ENCODE data around the gene POLR1A. TPM values are rescaled to one million over a fixed set of nuclear protein-coding genes. Genes with fewer than 3 reads are reported as not detected.

The POLR1A gene
- total RNA-seq, 1 experiment from 2014 or later = 62.6 TPM

DNA sequence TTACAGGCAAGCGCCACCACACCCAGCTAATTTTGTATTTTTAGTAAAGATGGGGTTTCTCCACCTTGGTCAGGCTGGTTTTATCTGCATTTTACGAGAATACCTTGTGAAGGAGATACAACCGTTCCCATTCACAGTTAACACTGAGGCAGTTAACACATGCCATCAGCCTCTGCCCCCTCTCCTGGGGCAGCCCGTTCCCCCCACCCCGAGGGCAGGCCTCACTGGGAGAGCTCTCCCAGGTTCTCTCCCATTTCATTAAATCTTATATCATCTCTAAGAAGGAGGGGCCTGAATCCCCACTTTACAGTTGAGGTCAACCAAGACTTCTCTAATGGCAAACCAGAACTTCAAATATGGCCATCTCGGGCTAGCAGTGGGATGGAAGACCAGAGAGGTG is 121.9 kb downstream of the POLR1A start:
- intact Hi-C loops (cut with micrococcal nuclease; ENCODE audit: unreplicated experiment) = no loop called here
- no TSS peak for BruUV-seq (replicated peaks)
- Histone ChIP-seq H3K27me3 (ENCODE audit: control insufficient read depth, insufficient read depth, low read length) (peaks cover 4% of the 10 kb centered on the region), H3K36me3 (ENCODE audit: control insufficient read depth, insufficient read depth, low read length) (no peaks in the 10 kb centered on the region), H3K4me3 (ENCODE audit: low read depth in 2 of 2, low read length in 2 of 2) (no peak overlapping the region), H3K27ac (ENCODE audit: low read length) (no peak overlapping the region), H3K9me3 (ENCODE audit: control insufficient read depth, insufficient read depth, low read depth, low read length) (no peaks in the 10 kb centered on the region), H3K4me1 (ENCODE audit: control insufficient read depth, insufficient read depth, low read length) (no peaks in the 10 kb centered on the region)
- in situ Hi-C loops (cut with HindIII; ENCODE audit: low pct_unique_long_range_greater_than_20kb, low sequenced_read_pairs) = no loop called here
- ATAC-seq (no peak), DNase-seq (ENCODE audit: low read depth, low spot score) (no peak)
- TF ChIP-seq TCF7L2 (IDR thresholded peaks at IDR 0.05; ENCODE audit: low read depth, low read length) (no peak), SIN3A (IDR thresholded peaks at IDR 0.05; ENCODE audit: borderline replicate concordance, insufficient read depth, low read depth, low read length) (no peak), POLR2AphosphoS5 (IDR thresholded peaks at IDR 0.05; ENCODE audit: low read depth, low read length) (no peak)
- TF ChIP-seq, protein P1, sequence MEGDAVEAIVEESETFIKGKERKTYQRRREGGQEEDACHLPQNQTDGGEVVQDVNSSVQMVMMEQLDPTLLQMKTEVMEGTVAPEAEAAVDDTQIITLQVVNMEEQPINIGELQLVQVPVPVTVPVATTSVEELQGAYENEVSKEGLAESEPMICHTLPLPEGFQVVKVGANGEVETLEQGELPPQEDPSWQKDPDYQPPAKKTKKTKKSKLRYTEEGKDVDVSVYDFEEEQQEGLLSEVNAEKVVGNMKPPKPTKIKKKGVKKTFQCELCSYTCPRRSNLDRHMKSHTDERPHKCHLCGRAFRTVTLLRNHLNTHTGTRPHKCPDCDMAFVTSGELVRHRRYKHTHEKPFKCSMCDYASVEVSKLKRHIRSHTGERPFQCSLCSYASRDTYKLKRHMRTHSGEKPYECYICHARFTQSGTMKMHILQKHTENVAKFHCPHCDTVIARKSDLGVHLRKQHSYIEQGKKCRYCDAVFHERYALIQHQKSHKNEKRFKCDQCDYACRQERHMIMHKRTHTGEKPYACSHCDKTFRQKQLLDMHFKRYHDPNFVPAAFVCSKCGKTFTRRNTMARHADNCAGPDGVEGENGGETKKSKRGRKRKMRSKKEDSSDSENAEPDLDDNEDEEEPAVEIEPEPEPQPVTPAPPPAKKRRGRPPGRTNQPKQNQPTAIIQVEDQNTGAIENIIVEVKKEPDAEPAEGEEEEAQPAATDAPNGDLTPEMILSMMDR (IDR thresholded peaks at IDR 0.05) = no peak
- TF ChIP-seq, protein P2, sequence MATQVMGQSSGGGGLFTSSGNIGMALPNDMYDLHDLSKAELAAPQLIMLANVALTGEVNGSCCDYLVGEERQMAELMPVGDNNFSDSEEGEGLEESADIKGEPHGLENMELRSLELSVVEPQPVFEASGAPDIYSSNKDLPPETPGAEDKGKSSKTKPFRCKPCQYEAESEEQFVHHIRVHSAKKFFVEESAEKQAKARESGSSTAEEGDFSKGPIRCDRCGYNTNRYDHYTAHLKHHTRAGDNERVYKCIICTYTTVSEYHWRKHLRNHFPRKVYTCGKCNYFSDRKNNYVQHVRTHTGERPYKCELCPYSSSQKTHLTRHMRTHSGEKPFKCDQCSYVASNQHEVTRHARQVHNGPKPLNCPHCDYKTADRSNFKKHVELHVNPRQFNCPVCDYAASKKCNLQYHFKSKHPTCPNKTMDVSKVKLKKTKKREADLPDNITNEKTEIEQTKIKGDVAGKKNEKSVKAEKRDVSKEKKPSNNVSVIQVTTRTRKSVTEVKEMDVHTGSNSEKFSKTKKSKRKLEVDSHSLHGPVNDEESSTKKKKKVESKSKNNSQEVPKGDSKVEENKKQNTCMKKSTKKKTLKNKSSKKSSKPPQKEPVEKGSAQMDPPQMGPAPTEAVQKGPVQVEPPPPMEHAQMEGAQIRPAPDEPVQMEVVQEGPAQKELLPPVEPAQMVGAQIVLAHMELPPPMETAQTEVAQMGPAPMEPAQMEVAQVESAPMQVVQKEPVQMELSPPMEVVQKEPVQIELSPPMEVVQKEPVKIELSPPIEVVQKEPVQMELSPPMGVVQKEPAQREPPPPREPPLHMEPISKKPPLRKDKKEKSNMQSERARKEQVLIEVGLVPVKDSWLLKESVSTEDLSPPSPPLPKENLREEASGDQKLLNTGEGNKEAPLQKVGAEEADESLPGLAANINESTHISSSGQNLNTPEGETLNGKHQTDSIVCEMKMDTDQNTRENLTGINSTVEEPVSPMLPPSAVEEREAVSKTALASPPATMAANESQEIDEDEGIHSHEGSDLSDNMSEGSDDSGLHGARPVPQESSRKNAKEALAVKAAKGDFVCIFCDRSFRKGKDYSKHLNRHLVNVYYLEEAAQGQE (IDR thresholded peaks at IDR 0.05; ENCODE audit: insufficient read depth in 1 of 2, low read depth in 2 of 2, low read length in 1 of 2) = no peak
- ChIA-PET POLR2A (no interaction called here), CTCF (no interaction called here)

DNA sequence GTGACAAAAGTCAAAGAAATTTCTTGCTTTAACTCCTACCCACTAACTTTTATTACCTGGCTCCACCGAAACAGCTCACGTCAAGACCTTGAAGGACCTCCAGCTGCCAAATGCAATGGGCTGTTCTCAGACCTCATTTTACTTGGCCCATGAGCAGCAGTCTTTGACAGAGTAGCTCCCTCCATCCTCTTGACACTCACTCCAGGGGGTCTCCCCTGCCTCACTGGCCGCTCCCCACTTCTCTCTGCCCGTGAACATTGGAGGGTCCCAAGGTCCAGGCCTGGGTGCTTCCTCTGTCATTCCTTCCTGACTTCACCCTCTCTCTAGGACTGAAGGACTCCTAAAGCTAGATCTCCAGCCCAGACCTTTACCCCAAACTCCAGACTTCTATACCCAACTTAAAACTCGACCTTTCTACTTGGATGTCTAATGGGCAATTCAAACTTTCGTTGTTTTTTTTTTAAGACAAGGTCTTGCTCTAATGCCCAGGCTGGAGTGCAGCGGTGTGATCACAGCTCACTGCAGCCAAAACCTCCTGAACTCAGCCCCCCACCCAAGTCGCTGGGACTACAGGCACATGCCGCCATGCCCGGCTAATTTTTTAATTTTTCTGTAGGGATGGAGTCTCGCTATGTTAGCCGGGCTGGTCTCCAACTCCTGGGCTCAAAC is 124.0 kb downstream of the POLR1A start:
- Histone ChIP-seq H3K27ac (ENCODE audit: low read length) (no peak overlapping the region), H3K4me1 (ENCODE audit: control insufficient read depth, insufficient read depth, low read length) (no peaks in the 10 kb centered on the region), H3K4me3 (ENCODE audit: low read depth in 2 of 2, low read length in 2 of 2) (no peak overlapping the region), H3K27me3 (ENCODE audit: control insufficient read depth, insufficient read depth, low read length) (peaks cover 5% of the 10 kb centered on the region), H3K36me3 (ENCODE audit: control insufficient read depth, insufficient read depth, low read length) (no peaks in the 10 kb centered on the region), H3K9me3 (ENCODE audit: control insufficient read depth, insufficient read depth, low read depth, low read length) (no peaks in the 10 kb centered on the region)
- in situ Hi-C loops (cut with HindIII; ENCODE audit: low pct_unique_long_range_greater_than_20kb, low sequenced_read_pairs) (no loop called here), intact Hi-C loops (cut with micrococcal nuclease; ENCODE audit: unreplicated experiment) (no loop called here)
- CTCF ChIA-PET = no interaction called here
- POLR2A ChIA-PET = no interaction called here
- ATAC-seq (no peak), DNase-seq (ENCODE audit: low read depth, low spot score) (no peak)
- BruUV-seq (replicated peaks) = no TSS peak
- TF ChIP-seq, protein P2 (IDR thresholded peaks at IDR 0.05; ENCODE audit: insufficient read depth in 1 of 2, low read depth in 2 of 2, low read length in 1 of 2) = no peak
- TF ChIP-seq SIN3A (IDR thresholded peaks at IDR 0.05; ENCODE audit: borderline replicate concordance, insufficient read depth, low read depth, low read length) (no peak), POLR2AphosphoS5 (IDR thresholded peaks at IDR 0.05; ENCODE audit: low read depth, low read length) (no peak), TCF7L2 (IDR thresholded peaks at IDR 0.05; ENCODE audit: low read depth, low read length) (no peak)
- TF ChIP-seq, protein P1 (IDR thresholded peaks at IDR 0.05) = no peak

Data from Panc1 (cell line).